Lower lobe of right lung (tissue), 2 donors: ENCODE results near the gene FHAD1. TPM values are rescaled to one million over a fixed set of nuclear protein-coding genes. Genes with fewer than 3 reads are reported as not detected.
A peak's percentile ranks its signal among the peaks of the same experiment; 100 is the strongest.
"Not testable (repeated sequence)": the region's sequence is repeated elsewhere in the genome, so short reads cannot be mapped to it uniquely, and the experiment has no call there.

Source experiments
- ATAC-seq, 2 donors: fragments of 200-7000 bp; cut with Tn5 transposase; one replicate each; pipeline ENCODE4 v1.9.1; 2020 to 2022; ENCODE audit warnings: mild to moderate bottlenecking in 2 of 2, moderate library complexity in 2 of 2
- DNase-seq: peaks from one replicate; pipeline ENCODE4 v3.0.0-alpha.2; 2020
- H3K27ac ChIP-seq: fragments of 200-600 bp; one replicate; pipeline ENCODE4 v1.8.0; 2022
- H3K27me3 ChIP-seq: fragments of 200-600 bp; one replicate; pipeline ENCODE4 v1.8.0; 2022; ENCODE audit warnings: low read depth
- H3K36me3 ChIP-seq: fragments of 200-600 bp; one replicate; pipeline ENCODE4 v1.8.0; 2022; ENCODE audit warnings: mild to moderate bottlenecking
- H3K4me1 ChIP-seq: fragments of 200-600 bp; one replicate; pipeline ENCODE4 v1.8.0; 2022
- H3K4me3 ChIP-seq: fragments of 200-600 bp; one replicate; pipeline ENCODE4 v1.8.0; 2022; ENCODE audit warnings: mild to moderate bottlenecking
- H3K9me3 ChIP-seq: fragments of 200-600 bp; one replicate; pipeline ENCODE4 v1.8.0; 2022
- CTCF ChIP-seq: fragments of 200-600 bp; IDR thresholded peaks from one replicate; pipeline ENCODE4 v1.8.0; 2022; ENCODE audit warnings: antibody characterized with exemption, mild to moderate bottlenecking
- intact Hi-C: fragments of 100-400 bp; cut with DNase I; formaldehyde crosslinking; loops from one replicate; pipeline ENCODE4 v1.11.0; 2022
- total RNA-seq: library from RNA; stranded (reverse); fragmentation: NEBNext Ultra II Directional; extraction: Animal tissue kit (Norgen Biotek cat#: 25700); gene quantifications from one replicate; pipeline ENCODE4 v1.2.1, GENCODE V29; 2021
- donor health status: DM: no; HTN: yes; CAD: no; lungs with severe emphysema.

Gene FHAD1
- total RNA-seq, 1 donor from 2014 or later = 14.3 TPM

DNA sequence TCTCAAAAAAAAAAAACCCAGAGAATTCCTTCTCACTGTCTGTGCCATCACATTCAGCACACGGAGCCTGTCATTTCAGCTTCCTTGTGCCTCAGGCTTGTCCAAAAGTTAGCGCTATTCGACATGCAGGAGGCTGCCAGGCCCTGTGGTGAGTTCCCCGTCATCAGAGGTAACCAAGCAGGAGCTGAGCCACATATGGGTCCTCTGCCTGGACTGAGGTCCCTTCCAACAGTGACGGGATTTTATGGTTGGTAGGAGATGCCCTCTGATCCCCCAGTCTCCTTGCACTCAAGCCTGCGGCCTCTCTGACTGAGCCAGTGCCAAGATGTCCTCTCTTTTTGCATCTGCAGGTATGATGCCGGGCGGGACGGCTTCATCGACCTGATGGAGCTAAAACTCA lies 178.5 kb downstream of the FHAD1 start:
- Histone ChIP-seq H3K36me3 (peaks cover 52% of the 10 kb centered on the region), H3K27me3 (no peaks in the 10 kb centered on the region), H3K4me1 (peaks cover 16% of the 10 kb centered on the region), H3K9me3 (no peaks in the 10 kb centered on the region), H3K27ac (no peak overlapping the region), H3K4me3 (no peak overlapping the region)
- no peak for TF ChIP-seq CTCF
- intact Hi-C loops = no loop called here
- ATAC-seq (no peak), DNase-seq (no peak)

- Histone ChIP-seq H3K36me3 (peaks cover 57% of the 10 kb centered on the region), H3K4me3 (no peak overlapping the region), H3K9me3 (no peaks in the 10 kb centered on the region), H3K27ac (no peak overlapping the region), H3K27me3 (no peaks in the 10 kb centered on the region), H3K4me1 (peaks cover 12% of the 10 kb centered on the region)
- intact Hi-C loops = no loop called here
- DNase-seq (no peak), ATAC-seq (no peak)
- no peak for TF ChIP-seq CTCF
Measured at GRCh38 chr1:15425958-15426357, 178.9 kb downstream of the FHAD1 start.

GRCh38 chr1:15426492-15427279 lies 179.7 kb downstream of the FHAD1 start:
- ATAC-seq = peak; percentile 3 to 14
- Histone ChIP-seq H3K4me1 (peaks cover 6% of the 10 kb centered on the region), H3K9me3 (no peaks in the 10 kb centered on the region), H3K27ac (no peak overlapping the region), H3K36me3 (peaks cover 60% of the 10 kb centered on the region), H3K4me3 (no peak overlapping the region), H3K27me3 (no peaks in the 10 kb centered on the region)
- peak; percentile 22 for TF ChIP-seq CTCF
- intact Hi-C loops = no loop called here
- no peak for DNase-seq

- no peaks in the 10 kb centered on the region for H3K4me1 ChIP-seq
- H3K4me3 ChIP-seq = no peak overlapping the region
- TF ChIP-seq CTCF = no peak
- no peak for ATAC-seq
- no peak for DNase-seq
- H3K27me3 ChIP-seq = no peaks in the 10 kb centered on the region
- no peaks in the 10 kb centered on the region for H3K9me3 ChIP-seq
- H3K27ac ChIP-seq = no peak overlapping the region
- peaks cover 60% of the 10 kb centered on the region for H3K36me3 ChIP-seq
- intact Hi-C loops = no loop called here
Measured at GRCh38 chr1:15427280-15427666, 180.2 kb downstream of the FHAD1 start.

- DNase-seq, H3K27ac ChIP-seq, H3K4me1 ChIP-seq, H3K4me3 ChIP-seq, H3K27me3 ChIP-seq, intact Hi-C loops, ATAC-seq, H3K9me3 ChIP-seq: not testable (repeated sequence)
- H3K36me3 ChIP-seq = peaks cover 60% of the 10 kb centered on the region
Measured at GRCh38 chr1:15428252-15428651, 181.2 kb downstream of the FHAD1 start.

DNA sequence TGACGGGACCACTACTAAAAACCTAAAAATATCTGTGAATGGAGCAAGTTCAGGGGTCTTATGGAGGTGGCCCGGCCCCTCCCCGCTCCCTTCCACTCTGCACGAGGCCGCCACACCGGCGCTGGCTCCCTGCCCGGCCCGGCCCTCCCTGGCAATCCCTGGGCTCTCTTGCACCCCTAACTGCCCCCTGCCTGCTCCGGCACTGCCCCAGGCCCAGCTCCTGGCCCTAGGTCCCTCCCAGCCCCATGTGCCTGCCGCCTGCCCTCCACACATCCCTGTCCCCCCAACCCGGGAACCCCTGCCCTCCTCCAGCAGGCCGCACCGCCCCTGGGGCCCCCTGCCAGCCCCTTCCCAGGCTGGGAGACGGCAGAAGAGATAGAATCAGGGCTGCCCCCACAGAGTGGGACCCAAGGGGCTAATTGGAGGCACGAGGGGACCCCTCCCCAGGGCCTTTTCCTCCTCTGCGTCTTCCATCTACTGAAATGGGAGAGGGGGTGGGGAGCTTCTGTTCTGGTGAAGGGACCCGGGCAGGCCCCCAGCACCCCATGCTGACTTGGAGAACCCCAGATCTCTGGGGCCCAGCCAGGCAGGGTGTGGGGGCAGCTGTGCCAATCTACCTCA lies 181.9 kb downstream of the FHAD1 start:
- Histone ChIP-seq H3K27ac (no peak overlapping the region), H3K9me3 (no peaks in the 10 kb centered on the region), H3K36me3 (peaks cover 60% of the 10 kb centered on the region), H3K4me3 (no peak overlapping the region), H3K27me3 (no peaks in the 10 kb centered on the region), H3K4me1 (no peaks in the 10 kb centered on the region)
- intact Hi-C loops = no loop called here
- no peak for TF ChIP-seq CTCF
- no peak for DNase-seq
- no peak for ATAC-seq
